Transverse colon (tissue), 4 donors: ENCODE data around the gene CLEC5A. TPM values are rescaled to one million over a fixed set of nuclear protein-coding genes. Genes with fewer than 3 reads are reported as not detected.

Experiments
- DNase-seq: peaks from one replicate; pipeline ENCODE4 v3.0.0-alpha.2; 2019
- H3K27ac ChIP-seq, 4 donors: fragments of 200-600 bp; sonication (generic); 2 replicates each; pipeline ENCODE4 v1.5.1; 2016 to 2018; ENCODE audit warnings: inconsistent platforms in 4 of 4
- H3K27me3 ChIP-seq: fragments of 200-600 bp; sonication (generic); 2 replicates; pipeline ENCODE4 v1.5.1; 2017; ENCODE audit warnings: inconsistent platforms
- H3K36me3 ChIP-seq, 4 donors: fragments of 200-600 bp; sonication (generic); 2 replicates each; pipeline ENCODE4 v1.5.1; 2017 to 2019; ENCODE audit warnings: inconsistent platforms in 4 of 4
- H3K4me1 ChIP-seq, 4 donors: fragments of 200-600 bp; sonication (generic); 2 replicates each; pipeline ENCODE4 v1.5.1; 2017 to 2020; ENCODE audit warnings: inconsistent platforms in 4 of 4
- H3K4me3 ChIP-seq, 4 donors: fragments of 200-600 bp; sonication (generic); 1 replicate in 1 of 4; 2 replicates in 3 of 4; pipeline versions ENCODE4 v1.5.1 to v1.6.1; 2017 to 2019; ENCODE audit warnings: inconsistent platforms in 4 of 4
- H3K9me3 ChIP-seq, 2 donors: fragments of 200-600 bp; sonication (generic); 2 replicates each; pipeline ENCODE4 v1.5.1; 2017 to 2019; ENCODE audit warnings: inconsistent platforms in 2 of 2
- CTCF ChIP-seq, 5 experiments: fragments of 200-600 bp in 3 of 5; fragments of 450-650 bp in 2 of 5; sonication (generic) in 3 of 5; IDR thresholded peaks; 1 replicate in 2 of 5; 2 replicates in 3 of 5; pipeline ENCODE4 v1.5.1; 2016 to 2017; ENCODE audit warnings: antibody characterized with exemption in 5 of 5, inconsistent platforms in 3 of 5, mild to moderate bottlenecking in 2 of 5, moderate library complexity in 1 of 5
- EP300 ChIP-seq: sonication (generic); formaldehyde crosslinking; IDR thresholded peaks from one replicate; pipeline ENCODE4 v1.6.1; 2017; ENCODE audit warnings: antibody characterized with exemption, low read depth
- POLR2A ChIP-seq: fragments of 450-650 bp; IDR thresholded peaks from one replicate; pipeline ENCODE4 v1.6.1; 2016; ENCODE audit warnings: antibody characterized with exemption, mild to moderate bottlenecking, moderate library complexity
- POLR2AphosphoS5 ChIP-seq, 3 donors: sonication (generic); formaldehyde crosslinking; IDR thresholded peaks; one replicate each; pipeline ENCODE4 v1.6.1; 2016; ENCODE audit warnings: antibody characterized with exemption in 3 of 3
- WGBS, 2 donors: methylation state at CpG; one replicate each; pipeline ENCODE4 v1.1.5; 2018; ENCODE audit warnings: low coverage in 1 of 2; 5-methylcytosine and 5-hydroxymethylcytosine counted together
- in situ Hi-C, 4 donors: fragments of 200-750 bp; cut with MboI; loops; one replicate each; pipeline versions ENCODE4 v1.15.0 to v1.15.1; 2017; ENCODE audit warnings: low sequenced_read_pairs in 3 of 4, low pct_ligation_motif_present in 1 of 4, low pct_unique_long_range_greater_than_20kb in 1 of 4
- intact Hi-C: fragments of 100-400 bp; cut with DNase I; formaldehyde crosslinking; loops from one replicate; pipeline ENCODE4 v1.15.1; 2023; ENCODE audit warnings: low total_unique reads
- total RNA-seq, 4 donors: library from RNA; depleted of rRNA; stranded (reverse); fragments of >200 nt; gene quantifications; one replicate each; pipeline ENCODE4 v1.1.0, GENCODE V29; 2016

The CLEC5A gene
- total RNA-seq, result under 1 TPM in 1 of 4 donors, not detected in 3; 0.48 TPM

- 60 to 66% methylated on average over 2 to 3 of the region's 3 CpGs for WGBS, 2 donors
- DNase-seq, result no peak
- Histone ChIP-seq H3K4me3 (no peak within 1 kb of the TSS), H3K36me3 (no peaks in the 10 kb centered on the region), H3K27ac (no peak within 1 kb of the TSS), H3K27me3 (no peaks in the 10 kb centered on the region), H3K4me1 (no peaks in the 10 kb centered on the region), H3K9me3 (no peaks in the 10 kb centered on the region)
- intact Hi-C loops (no loop called here), in situ Hi-C loops (no loop called here)
- no peak for TF ChIP-seq POLR2A
- TF ChIP-seq POLR2AphosphoS5 (IDR thresholded peaks at IDR 0.05), result no peak
- TF ChIP-seq CTCF (IDR thresholded peaks at IDR 0.05), result no peak
- TF ChIP-seq EP300, result no peak
Observed at GRCh38 chr7:141946796-141947195, at the start of gene CLEC5A. TSS of gene CLEC5A (minus strand) at chr7:141946974. CDS start at chr7:141946292, 682 bp downstream.

- 84 to 100% methylated on average over 1 of the region's 1 CpG for WGBS, 2 donors
- no peak overlapping the region for H3K4me3 ChIP-seq
- no peaks in the 10 kb centered on the region for H3K9me3 ChIP-seq
- no peak overlapping the region for H3K27ac ChIP-seq
- no peaks in the 10 kb centered on the region for H3K27me3 ChIP-seq
- DNase-seq, result no peak
- intact Hi-C loops (no loop called here), in situ Hi-C loops (no loop called here)
- H3K36me3 ChIP-seq, result no peaks in the 10 kb centered on the region
- H3K4me1 ChIP-seq, result no peaks in the 10 kb centered on the region
- no peak for TF ChIP-seq CTCF (IDR thresholded peaks at IDR 0.05)
Observed at GRCh38 chr7:141993354-141993753, 46.6 kb upstream of the CLEC5A start.

GRCh38 chr7:141992688-141993087, 45.9 kb upstream of the CLEC5A start:
- Histone ChIP-seq H3K27ac (no peak overlapping the region), H3K36me3 (no peaks in the 10 kb centered on the region), H3K4me3 (no peak overlapping the region), H3K27me3 (no peaks in the 10 kb centered on the region), H3K4me1 (no peaks in the 10 kb centered on the region), H3K9me3 (no peaks in the 10 kb centered on the region)
- 75 to 79% methylated on average over 4 of the region's 4 CpGs for WGBS, 2 donors
- in situ Hi-C loops (no loop called here), intact Hi-C loops (no loop called here)
- no peak for DNase-seq
- TF ChIP-seq CTCF (IDR thresholded peaks at IDR 0.05) (no peak), POLR2A (no peak), POLR2AphosphoS5 (IDR thresholded peaks at IDR 0.05) (no peak), EP300 (no peak)

- in situ Hi-C loops (no loop called here), intact Hi-C loops (no loop called here)
- no peaks in the 10 kb centered on the region for H3K9me3 ChIP-seq
- no peaks in the 10 kb centered on the region for H3K4me1 ChIP-seq
- TF ChIP-seq POLR2A, result no peak
- TF ChIP-seq EP300, result no peak
- TF ChIP-seq POLR2AphosphoS5 (IDR thresholded peaks at IDR 0.05), result no peak
- TF ChIP-seq CTCF (IDR thresholded peaks at IDR 0.05), result no peak
- DNase-seq, result no peak
- no peaks in the 10 kb centered on the region for H3K27me3 ChIP-seq
- 71 to 76% methylated on average over 2 of the region's 2 CpGs for WGBS, 2 donors
- H3K4me3 ChIP-seq, result no peak overlapping the region
- H3K27ac ChIP-seq, result no peak overlapping the region
- no peaks in the 10 kb centered on the region for H3K36me3 ChIP-seq
Observed at GRCh38 chr7:141992156-141992555, 45.4 kb upstream of the CLEC5A start.
